ENCODE data around the gene CHSY3.

The CHSY3 gene

DNA sequence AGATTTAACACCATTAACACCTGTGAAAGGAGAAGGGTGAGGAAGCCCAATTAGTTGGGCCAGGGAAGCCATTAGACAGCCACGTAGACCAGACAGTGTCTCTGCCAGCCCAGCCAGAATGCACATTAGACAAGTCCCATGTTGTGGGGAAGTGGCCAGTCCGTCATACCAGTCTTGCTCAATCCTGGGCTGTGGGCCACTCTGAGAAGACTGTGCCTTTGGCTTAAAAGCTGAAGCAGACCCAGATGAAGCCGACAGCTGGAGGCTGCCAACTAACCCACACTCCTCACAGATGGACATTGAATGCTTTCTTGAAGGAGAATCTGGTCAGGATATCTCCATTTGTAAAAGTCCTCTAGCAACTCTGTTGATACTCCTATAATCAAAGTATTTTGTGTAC is 128.5 kb downstream of the CHSY3 start:
- no peak for DNase-seq

DNA sequence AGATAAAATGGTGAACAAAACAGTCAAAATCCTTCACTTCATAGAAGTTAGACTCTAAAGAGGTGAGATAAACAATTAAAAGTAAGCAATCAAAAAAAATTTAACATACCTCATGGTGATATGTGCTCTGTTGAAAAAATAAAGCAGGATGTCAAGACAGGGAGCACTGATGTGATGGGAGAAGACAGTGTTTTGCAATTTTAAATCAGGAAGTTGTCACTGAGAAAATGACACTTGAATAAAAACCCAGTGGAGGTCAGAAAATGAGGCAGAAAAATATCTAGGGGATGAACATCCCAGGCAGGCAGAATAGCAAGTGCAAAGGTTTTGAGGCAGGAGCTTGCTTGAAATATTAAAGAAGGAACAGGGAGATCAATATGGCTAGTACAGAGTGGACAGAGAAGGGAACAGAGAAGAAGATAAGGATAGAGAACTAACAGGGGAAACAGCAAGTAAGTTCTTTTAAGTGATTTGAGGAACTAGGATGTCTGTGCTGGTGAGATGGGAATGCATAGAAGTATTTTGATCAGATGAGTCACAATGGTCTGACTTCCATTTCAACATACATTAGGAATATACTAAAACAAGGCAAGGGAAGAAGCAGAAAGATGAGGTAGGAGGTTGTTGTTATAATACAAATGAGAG is 130.4 kb downstream of the CHSY3 start:
- no peak for DNase-seq

DNA sequence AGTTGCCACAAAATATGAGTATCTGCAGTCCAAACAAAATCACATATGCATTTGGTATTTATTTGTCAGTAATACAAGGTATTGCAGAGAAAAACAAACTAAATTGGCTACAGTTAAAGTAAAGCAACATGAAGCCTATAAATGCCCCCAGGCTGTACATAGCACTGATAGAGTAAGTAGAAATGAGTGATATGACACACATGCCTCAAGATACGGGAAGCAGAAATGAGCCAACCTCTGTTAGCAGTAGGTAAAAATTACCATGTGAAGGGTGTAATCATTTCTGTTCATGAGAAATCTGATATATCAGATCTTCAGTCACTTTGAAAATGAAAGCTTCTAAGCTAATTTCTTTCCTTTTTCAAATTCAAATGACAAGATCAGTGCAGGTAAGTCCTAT is 131.1 kb downstream of the CHSY3 start:
- DNase-seq, result no peak

DNA sequence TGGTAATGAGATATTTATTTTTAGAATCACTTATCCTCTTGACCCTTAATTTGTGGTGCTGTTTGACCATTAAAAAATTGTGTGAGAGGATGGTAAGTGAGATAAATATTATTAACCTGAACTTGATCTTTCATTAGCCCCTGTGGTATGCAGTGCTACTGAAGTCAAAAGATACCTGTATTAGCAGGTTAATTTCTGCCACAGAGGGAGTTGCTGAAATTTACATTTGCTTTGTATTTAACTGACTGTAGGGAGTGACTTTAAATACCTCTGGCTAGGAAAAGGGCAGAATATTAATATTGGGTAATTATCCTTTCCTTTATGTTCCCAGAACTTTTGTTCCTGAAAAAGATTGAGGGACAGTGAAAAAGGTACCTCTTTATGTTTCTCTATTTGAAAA is 133.6 kb downstream of the CHSY3 start:
- DNase-seq, result no peak

DNA sequence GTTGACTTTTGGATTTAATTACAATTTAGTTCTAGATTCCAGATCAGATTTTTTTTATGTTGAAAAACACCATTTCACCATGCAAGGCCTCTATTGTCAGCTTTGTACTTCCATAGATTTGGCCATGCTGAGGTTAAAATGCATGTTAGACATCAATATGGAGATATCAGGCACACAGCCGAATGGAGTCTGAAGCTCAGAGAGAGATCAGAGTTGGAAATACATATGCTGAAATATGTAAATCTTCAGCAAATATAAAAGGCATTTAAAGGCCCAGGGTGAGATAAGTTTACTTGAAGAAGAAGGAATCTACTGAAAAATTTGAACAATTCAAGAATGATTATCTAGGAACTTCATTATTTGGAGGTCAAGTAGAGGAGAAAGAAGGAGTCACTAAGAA is 139.6 kb downstream of the CHSY3 start:
- no peak for DNase-seq

DNA sequence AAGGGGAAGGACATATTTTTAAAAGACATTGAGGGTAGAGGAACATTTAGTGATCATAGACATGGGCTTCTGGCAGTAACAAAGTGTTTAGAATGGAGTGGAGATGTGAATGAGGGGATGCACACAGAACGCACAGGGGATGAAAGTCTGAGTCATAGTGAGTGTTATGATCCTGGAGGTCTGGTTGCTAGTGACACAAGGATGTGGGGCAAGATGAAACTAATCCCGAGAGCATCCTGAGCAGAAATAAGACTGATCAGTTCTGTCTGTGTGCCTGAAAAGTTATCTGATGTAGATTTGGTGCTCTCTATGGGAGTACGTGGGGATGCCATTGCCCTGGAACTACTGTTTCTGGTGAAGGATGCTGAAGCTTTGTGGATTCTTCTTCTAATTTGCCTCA is 141.1 kb downstream of the CHSY3 start:
- DNase-seq, result no peak

DNA sequence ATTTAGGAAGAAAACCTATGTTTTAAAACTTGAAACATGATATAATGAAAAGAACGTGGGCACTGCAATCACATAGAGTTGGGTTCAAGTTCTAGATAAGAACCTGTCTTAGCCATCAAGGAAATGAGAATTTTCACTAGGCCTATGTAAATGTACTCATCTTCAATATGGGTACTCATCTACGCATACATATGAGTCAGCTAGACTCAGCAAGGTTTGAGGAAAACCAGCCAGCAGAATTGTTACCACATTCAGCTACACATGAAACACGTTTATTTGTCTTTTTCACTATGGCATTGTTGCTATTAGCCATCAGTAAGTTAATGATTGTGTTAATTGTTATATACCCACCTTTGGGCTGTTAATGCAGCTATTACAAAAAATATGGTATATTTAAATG is 146.3 kb downstream of the CHSY3 start:
- DNase-seq, result no peak

DNA sequence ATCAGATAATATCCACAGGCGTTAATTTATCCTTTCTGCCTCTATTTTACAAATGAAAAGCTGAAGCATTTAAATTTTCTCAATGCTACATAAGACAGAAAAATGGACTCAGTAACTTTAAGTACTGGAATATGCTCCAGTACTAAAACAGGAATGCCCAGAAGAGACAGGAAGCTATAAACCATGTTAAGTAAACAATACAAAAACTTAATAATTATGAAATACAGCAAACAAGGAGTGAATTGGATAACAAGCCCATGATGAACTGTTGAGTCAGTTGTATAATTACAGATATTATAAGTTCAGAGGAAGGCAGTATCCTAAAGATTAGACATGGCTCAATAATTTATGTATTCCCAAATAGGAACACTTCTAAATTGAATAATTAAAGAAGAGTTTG is 148.5 kb downstream of the CHSY3 start:
- no peak for DNase-seq

DNA sequence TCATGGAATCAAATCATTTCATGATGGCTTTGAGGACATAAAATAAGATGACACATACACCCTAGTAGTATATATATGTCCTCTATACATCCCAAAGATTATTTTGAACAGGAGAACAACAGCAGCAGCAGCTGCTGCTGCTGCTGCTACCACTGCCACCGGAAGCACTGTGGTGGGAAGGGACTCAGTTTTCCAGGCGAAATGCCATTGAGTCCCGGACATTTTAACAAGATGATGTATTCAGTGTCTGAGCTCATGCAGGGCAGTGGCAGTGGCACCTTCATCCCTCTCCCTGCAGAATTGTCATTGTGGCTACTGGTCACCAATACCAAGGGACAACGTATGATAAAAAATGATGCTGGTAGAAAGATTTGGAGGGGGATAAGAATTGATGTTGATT is 151.3 kb downstream of the CHSY3 start:
- no peak for DNase-seq

DNA sequence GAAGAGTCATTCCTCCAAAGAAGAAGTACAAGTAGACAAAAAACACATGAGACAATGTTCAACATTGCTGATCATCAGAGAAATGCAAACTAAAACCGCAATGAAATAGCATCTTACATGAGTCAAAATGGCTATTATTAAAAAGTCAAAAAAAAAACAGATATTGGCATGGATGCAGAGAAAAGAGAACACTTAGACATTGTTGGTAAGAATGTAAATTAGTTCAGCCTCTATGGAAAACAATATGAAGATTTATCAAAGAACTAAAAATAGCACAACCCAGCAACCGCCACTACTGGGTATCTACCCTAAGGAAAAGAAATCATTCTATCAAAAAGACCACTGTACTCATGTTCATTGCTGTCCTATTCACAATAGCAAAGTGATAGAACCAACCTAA is 157.5 kb downstream of the CHSY3 start:
- no peak for DNase-seq

DNA sequence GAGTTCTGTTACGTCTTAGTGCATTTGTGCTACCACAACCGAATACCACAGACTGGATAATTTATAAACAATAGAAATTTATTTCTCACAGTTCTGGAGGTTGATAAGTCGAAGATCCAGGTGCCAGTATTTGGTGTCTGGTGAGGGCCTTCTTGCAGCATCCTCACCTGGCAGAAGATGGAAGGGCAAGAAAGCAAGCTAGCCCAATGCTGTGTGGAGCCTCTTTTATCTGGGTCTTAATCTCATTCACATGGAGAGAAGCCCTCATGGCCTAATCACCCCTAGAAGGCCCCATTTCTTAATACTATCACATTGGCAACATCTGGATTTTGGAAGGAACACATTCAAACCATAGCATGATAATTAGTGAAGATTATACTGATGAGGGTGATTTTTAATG is 159.3 kb downstream of the CHSY3 start:
- DNase-seq, result no peak

DNA sequence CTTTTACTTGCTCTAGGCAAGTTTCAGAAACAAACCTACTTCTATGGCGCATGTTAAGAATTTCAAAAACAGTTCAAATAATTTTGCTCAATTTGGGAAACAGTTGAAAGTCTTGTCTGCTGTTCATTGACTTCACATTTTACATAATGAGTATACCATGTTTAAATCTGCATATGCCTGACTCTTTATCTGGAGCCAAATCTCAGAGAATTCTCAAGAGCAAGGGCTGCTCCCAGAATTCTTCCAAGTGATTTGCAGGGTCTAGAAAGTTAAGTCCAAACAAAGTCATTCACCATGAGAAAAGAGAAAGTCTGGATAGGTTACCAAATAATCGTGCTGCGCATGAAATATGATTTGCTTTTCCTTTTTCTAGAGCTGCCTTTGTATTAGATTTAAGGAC is 160.2 kb downstream of the CHSY3 start:
- no peak for DNase-seq

DNA sequence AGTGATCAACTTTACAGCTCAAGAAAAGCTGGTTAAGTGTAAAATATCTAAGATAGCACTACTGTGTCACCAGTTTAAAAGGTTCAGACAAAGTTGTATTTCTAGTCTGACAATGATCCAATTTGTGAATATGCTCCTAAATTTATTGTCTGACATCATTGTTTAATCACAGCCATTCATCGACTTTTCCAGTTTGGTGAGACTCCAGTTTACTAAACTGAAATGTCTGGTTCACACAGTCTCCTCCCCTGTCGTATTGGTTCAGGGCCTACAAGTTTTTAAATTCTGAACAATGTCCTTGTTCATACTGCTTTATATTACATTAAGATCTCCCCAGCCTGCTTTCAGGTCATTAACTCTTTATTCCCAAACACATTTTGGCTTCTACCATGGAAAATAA is 161.4 kb downstream of the CHSY3 start:
- DNase-seq, result no peak

DNA sequence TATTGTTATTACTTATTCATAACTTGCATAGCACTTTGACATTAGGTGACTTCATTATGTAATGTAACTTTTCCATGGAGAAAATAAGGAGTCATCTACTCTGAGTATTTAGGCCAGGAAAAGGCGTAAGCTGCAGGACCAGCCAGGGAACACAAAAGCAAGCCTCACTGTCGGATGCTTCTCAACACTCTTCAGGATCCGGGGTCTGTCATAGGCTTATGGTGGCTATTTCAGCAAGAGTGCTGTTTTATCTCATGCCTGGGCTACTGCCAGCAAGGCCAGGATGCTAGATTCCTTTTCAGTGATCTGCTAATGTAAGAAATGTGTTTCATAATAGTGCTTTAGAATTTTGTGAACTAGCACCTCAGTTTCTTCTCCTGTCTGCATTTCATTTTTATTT is 162.4 kb downstream of the CHSY3 start:
- no peak for DNase-seq

DNA sequence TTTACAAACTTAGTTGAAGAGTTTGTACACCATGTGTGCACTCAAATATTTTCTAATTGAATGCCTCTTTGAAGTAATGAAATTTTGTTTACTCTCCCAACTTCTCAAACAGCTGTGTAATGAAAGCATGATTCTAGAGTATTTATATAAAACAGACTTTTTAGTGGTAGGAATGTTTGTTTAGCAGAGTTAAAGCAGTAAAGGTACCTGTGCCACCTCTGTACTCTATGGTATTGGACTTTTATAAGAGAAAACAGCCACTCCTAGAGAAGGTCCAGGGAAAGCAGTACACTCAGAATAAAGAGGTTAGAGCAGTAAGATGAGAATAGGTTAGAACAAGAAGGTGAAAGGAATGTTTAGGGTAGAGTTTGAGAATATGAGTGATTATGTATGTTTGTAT is 163.1 kb downstream of the CHSY3 start:
- DNase-seq, result no peak

DNA sequence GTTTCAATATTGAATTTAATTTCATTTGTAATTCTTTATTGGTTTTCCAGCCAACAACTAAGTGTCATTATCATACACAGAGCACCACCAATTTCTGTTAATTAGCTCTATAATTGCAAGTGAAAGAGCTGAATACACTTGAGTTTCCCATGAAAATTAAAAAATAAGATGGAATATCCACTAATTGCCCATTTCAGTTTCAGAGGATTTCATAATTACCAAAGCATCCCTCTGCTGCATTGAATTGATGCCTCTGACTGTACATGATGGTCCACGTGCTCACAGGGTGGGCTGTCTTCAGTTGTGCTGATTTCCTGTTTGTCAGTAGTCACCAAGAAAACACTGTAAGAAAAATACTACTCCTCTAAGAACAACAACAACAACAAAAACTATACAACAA is 163.8 kb downstream of the CHSY3 start:
- DNase-seq, result no peak

DNA sequence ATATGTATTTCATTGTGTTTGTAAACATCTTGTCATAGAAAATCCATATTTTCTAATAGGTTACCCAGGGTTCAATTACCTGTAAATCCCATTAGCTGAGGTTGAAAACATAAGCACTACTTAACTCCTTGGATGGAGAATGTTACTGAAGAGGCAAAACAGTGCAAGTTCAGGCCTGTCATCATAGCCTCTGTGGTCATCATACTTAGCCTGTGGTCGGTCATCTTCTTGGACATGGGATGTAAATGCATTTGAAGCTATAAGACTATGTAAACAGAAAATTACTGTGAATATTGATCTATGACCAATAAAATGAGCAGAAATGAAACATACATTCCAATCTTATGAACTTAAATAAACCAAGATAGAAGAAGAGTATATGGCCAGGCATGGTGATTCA is 164.7 kb downstream of the CHSY3 start:
- DNase-seq, result no peak

DNA sequence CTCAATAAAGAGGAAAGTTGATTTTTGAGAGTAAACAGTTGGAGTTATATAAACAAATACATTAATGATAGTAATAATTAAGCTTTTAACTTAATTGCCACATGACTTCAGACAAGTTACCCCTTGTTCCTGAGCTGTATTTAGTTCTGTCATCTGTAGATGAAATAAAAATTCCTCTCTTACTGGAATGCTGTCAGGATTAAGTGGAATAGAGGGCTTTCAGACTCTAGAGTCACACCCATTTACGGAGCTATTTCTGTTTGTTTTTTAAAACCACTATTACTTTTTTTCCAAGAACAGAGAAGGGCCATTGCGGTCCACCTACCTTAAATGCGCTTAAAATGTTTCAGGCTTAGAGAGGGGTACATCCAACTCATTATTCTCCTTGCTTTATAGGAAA is 170.6 kb downstream of the CHSY3 start:
- no peak for DNase-seq

DNA sequence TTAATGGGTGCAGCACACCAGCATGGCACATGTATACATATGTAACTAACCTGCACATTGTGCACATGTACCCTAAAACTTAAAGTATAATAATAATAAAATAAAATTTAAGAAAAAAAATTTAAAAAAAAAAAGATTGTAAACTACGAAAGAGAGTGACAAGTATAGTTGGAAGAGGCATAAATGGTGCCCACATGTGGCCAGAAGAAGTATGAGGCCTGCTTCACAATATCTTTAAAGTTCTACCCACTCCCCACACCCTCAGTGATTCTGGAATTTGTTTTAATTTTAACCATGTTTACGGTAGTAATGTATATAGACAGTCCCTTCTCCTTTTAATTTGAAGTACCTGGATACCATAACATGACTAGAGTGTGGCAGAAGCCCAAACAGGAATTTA is 172.7 kb downstream of the CHSY3 start:
- DNase-seq, result no peak

DNA sequence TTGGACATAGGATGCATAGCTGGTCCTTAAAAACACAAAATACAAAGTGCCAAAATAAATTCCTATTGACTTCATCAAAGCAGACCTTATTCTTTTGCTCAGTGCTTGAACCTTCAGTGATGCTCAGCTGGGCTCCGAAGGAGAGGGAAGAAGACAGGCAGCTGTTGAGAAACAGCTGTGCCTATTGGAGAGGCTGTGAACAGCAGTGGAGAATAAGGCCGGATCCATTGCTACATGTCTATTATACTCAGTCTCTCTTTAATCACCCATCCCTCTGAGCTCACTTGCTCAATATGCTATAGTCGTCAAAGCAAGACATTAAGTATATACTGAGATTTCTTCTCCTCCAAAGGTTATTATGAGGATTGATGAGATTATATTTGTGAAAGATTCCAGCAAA is 174.4 kb downstream of the CHSY3 start:
- no peak for DNase-seq

DNA sequence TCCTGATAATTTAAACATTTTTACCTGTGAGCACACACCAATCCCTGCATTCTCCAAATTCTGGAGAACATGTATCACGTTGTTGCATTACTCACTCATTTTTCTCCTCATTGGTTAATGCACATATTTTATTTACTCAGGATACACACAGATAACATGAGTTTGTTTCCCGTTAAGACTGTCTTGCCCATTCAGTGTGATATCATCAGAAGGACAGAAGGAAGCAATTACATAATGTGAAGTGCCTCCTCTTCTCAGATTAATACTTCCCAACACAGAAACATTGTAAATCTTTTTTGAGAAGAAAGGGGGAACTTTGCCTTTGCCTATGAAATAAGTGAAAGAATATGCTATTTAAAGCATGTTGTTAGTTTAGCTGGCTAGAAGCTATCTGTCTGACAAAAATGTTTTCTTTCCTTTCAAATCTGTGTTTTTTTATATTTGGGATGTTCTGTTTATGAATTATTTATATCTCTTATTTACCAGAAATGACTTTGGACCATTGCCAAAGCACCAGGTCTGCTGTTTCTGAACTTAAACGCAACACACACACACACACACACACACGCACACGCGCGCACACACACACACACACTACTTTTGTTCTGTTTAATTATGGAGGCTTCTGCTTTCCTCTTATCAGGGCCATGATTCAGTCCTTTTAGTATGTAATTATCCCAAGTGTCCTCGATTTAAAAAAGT is 186.5 kb downstream of the CHSY3 start:
- no peak for DNase-seq

DNA sequence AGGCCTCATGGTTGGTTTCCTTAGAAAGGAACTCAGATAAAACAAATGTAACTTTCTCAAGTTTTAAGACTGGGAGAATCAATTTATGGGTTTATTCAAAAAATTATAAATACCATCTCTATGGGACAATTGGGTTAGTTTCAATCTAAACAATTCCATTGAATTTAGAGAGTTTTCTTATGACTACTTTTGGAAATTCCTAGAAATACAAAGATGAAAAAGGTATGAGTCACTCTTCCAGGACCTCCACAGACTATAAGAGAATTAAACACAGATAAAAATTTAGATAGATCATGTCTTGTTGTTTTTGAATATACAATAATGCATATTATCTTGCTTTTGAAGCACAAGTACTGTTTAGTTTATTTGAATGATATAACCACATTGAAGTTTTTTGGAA is 188.7 kb downstream of the CHSY3 start:
- DNase-seq, result no peak

DNA sequence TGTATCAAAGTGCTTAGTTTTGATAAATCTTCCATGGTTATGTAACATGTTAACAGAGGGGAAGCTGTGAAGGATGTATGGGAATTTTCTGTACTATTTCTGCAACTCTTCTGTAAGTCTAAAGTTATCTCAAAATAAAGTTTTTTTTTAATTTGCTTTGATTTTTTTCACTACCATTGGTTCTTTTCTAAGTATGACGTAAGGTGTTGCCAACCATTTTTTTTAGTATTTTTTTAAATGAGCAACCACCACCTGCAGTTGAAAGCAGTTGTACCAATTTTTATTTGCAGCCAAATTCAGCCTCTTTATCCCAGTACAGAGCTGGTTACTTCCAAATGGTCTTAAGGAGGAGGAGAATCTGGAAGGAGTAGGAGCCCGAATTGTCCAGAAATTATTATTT is 192.2 kb downstream of the CHSY3 start:
- no peak for DNase-seq

DNA sequence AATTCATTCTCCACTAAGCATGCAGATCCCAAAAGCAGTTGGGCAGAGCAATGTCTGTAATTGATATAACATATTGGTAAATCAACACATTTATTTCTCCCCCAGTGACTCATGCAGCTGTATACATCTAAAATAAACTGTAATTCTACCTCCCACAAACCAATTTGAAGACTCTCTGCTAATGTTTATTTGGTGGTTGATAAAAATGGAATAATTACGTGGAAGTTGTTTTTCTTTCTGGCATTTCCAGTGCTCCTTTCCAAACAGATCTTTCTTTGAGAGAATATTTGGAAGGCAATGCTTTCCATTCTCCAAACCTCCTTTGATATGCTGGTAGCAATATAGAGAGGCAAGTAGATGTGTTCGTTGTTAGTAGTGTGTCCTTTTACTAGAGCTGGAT is 194.7 kb downstream of the CHSY3 start:
- no peak for DNase-seq

DNA sequence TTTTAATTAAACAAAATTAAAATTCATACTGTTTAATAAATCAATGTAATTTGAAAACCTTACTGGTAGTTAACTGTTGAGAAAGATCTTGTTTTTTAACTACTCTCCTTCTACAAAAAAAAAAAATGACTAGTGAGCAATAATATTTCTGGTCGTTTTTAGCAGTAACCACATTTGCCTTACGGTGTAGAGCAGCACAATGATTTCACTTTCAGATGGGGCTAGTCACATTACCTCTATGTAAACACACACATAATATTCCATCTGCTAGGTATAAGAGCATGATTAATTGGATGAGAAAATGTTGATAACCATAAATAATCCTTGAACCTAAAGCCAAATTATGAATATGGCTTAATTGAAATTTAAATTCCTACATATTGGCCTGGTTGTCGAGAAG is 198.1 kb downstream of the CHSY3 start:
- DNase-seq, result no peak

All from NCI-H446 (cell line).